ENCODE results near the gene SCN2B.

SCN2B gene, protein sequence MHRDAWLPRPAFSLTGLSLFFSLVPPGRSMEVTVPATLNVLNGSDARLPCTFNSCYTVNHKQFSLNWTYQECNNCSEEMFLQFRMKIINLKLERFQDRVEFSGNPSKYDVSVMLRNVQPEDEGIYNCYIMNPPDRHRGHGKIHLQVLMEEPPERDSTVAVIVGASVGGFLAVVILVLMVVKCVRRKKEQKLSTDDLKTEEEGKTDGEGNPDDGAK

DNA sequence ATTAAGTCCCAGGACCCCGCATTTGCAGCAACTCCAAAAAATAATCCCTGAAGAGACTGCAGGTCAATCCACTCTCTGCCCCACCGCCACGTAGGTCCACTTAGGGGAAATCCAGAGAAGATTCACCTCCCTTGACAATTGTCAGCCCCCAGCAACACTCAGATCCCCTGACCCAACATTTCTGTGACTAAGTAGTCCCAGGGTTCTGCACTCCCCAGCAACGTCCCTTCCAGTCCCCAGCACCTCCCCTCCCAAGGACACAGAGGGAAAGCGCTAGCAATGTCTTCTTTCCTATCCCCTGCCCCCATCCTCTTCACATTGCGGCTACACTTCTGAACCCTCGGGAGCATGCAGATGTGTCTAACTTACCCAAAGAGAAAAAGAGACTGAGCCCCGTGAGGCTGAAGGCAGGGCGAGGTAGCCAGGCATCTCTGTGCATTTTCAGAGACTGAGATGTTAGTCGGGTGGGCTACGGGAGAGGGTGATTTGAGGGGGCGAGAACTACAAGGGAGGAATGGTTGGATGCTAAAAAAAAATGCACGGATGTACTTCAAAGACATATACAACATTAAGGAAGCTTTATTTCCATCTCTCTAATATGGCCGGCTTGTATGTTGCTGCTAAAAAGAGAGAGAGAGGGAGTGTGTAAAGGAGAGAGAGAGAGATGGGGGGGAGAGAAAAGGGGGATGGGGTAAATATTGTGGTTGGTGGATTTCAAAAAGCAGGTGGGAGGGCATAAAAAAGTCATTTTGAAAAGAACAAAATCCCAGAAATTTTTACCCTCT is at the start of gene SCN2B:
Gene SCN2B (minus strand): TSS at position 647 of the 785 bp plus-strand sequence. CDS start 208 bp downstream, at position 439.
- no peak within 1 kb of the TSS for H3K4me3 ChIP-seq (ENCODE audit: low read depth, low read length)
- H3K9me3 ChIP-seq (ENCODE audit: control insufficient read depth, low read length), result no peaks in the 10 kb centered on the region
- no peaks in the 10 kb centered on the region for H3K27me3 ChIP-seq (ENCODE audit: control insufficient read depth, insufficient read depth, low read length)
- no peaks in the 10 kb centered on the region for H3K79me2 ChIP-seq
- no peak within 1 kb of the TSS for H2AFZ ChIP-seq
- no peak within 1 kb of the TSS for H3K4me2 ChIP-seq (ENCODE audit: low read length)
- peaks cover 3% of the 10 kb centered on the region for H3K4me1 ChIP-seq
- no peak within 1 kb of the TSS for H3K9ac ChIP-seq
- H3K27ac ChIP-seq, result no peak within 1 kb of the TSS
- TF ChIP-seq, protein P1, sequence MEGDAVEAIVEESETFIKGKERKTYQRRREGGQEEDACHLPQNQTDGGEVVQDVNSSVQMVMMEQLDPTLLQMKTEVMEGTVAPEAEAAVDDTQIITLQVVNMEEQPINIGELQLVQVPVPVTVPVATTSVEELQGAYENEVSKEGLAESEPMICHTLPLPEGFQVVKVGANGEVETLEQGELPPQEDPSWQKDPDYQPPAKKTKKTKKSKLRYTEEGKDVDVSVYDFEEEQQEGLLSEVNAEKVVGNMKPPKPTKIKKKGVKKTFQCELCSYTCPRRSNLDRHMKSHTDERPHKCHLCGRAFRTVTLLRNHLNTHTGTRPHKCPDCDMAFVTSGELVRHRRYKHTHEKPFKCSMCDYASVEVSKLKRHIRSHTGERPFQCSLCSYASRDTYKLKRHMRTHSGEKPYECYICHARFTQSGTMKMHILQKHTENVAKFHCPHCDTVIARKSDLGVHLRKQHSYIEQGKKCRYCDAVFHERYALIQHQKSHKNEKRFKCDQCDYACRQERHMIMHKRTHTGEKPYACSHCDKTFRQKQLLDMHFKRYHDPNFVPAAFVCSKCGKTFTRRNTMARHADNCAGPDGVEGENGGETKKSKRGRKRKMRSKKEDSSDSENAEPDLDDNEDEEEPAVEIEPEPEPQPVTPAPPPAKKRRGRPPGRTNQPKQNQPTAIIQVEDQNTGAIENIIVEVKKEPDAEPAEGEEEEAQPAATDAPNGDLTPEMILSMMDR (IDR thresholded peaks at IDR 0.05), result no peak
- no peaks in the 10 kb centered on the region for H3K36me3 ChIP-seq (ENCODE audit: control insufficient read depth, insufficient read depth, low read length)

GRCh38 chr11:118224511-118225188 is 48.2 kb upstream of the SCN2B start, which contains the start of gene JAML:
TSS of gene JAML (minus strand) at chr11:118225011. CDS start at chr11:118214866, 10,145 bp downstream.
- H3K4me2 ChIP-seq (ENCODE audit: low read length), result no peak within 1 kb of the TSS
- H3K9me3 ChIP-seq (ENCODE audit: control insufficient read depth, low read length), result no peaks in the 10 kb centered on the region
- H3K79me2 ChIP-seq, result no peaks in the 10 kb centered on the region
- H3K4me1 ChIP-seq, result no peaks in the 10 kb centered on the region
- no peaks in the 10 kb centered on the region for H3K36me3 ChIP-seq (ENCODE audit: control insufficient read depth, insufficient read depth, low read length)
- H3K4me3 ChIP-seq (ENCODE audit: low read depth, low read length), result no peak within 1 kb of the TSS
- no peaks in the 10 kb centered on the region for H3K27me3 ChIP-seq (ENCODE audit: control insufficient read depth, insufficient read depth, low read length)
- TF ChIP-seq, protein P1 (IDR thresholded peaks at IDR 0.05), result no peak
- no peak within 1 kb of the TSS for H3K27ac ChIP-seq
- H3K9ac ChIP-seq, result no peak within 1 kb of the TSS
- no peak within 1 kb of the TSS for H2AFZ ChIP-seq

DNA sequence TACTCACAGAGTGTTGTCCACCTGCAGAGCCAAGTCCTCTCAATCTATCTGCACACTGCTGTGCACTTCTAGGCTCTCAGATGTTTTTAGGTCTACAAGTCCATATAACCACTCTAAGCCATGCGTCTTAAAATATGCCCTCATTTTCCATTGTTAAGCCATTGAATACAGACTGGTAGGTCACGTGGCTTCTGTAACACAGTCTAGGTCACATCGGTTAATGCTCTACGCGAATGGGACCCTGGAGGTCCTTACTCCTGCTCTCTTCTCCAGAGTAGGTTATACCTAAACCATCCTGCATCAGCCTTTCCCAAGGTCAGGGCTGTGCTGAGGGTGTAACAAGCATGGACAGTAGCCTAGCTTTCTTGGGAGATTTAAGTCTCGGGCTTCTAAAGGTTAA is 47.6 kb upstream of the SCN2B start:
- TF ChIP-seq, protein P1 (IDR thresholded peaks at IDR 0.05), result no peak
- H2AFZ ChIP-seq, result no peak overlapping the region
- H3K27ac ChIP-seq, result no peak overlapping the region
- no peak overlapping the region for H3K9ac ChIP-seq
- H3K36me3 ChIP-seq (ENCODE audit: control insufficient read depth, insufficient read depth, low read length), result no peaks in the 10 kb centered on the region
- no peaks in the 10 kb centered on the region for H3K79me2 ChIP-seq
- H3K4me3 ChIP-seq (ENCODE audit: low read depth, low read length), result no peak overlapping the region
- H3K9me3 ChIP-seq (ENCODE audit: control insufficient read depth, low read length), result no peaks in the 10 kb centered on the region
- H3K4me1 ChIP-seq, result no peaks in the 10 kb centered on the region
- H3K4me2 ChIP-seq (ENCODE audit: low read length), result no peak overlapping the region
- H3K27me3 ChIP-seq (ENCODE audit: control insufficient read depth, insufficient read depth, low read length), result no peaks in the 10 kb centered on the region

DNA sequence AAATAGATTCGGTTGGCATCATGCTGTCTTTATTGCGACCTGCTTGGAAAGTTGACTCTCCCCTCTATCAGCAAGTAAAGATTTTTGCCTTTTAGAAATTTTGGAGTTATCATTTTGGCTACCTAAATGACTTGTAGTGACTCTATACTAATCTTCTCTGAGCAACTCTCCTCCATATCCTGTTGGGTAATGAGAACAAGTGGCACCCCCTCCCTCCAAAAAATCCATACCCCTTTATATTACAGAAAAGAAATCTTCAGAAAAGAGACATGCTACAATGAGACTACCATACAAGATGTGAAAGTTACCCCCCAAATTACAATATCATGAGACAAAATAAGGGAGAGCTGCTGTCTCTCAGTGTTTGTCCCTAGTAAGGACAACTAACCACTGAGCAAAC is 47.1 kb upstream of the SCN2B start:
- H3K27me3 ChIP-seq (ENCODE audit: control insufficient read depth, insufficient read depth, low read length), result no peaks in the 10 kb centered on the region
- TF ChIP-seq, protein P1 (IDR thresholded peaks at IDR 0.05), result no peak
- H3K27ac ChIP-seq, result no peak overlapping the region
- no peaks in the 10 kb centered on the region for H3K4me1 ChIP-seq
- H3K79me2 ChIP-seq, result no peaks in the 10 kb centered on the region
- no peak overlapping the region for H3K4me2 ChIP-seq (ENCODE audit: low read length)
- no peak overlapping the region for H3K4me3 ChIP-seq (ENCODE audit: low read depth, low read length)
- H3K36me3 ChIP-seq (ENCODE audit: control insufficient read depth, insufficient read depth, low read length), result no peaks in the 10 kb centered on the region
- no peak overlapping the region for H2AFZ ChIP-seq
- no peak overlapping the region for H3K9ac ChIP-seq
- H3K9me3 ChIP-seq (ENCODE audit: control insufficient read depth, low read length), result no peaks in the 10 kb centered on the region
